GM21619 (cell line): Measurements from ENCODE around the gene CLRN1.
"Not testable (repeated sequence)": the region's sequence is repeated elsewhere in the genome, so short reads cannot be mapped to it uniquely, and the experiment has no call there.

Source experiments
- ATAC-seq: cut with Tn5 transposase; IDR thresholded peaks from one replicate; pipeline ENCODE4 v1.9.1; 2021; ENCODE audit not compliant: unreplicated experiment

CLRN1 gene

DNA sequence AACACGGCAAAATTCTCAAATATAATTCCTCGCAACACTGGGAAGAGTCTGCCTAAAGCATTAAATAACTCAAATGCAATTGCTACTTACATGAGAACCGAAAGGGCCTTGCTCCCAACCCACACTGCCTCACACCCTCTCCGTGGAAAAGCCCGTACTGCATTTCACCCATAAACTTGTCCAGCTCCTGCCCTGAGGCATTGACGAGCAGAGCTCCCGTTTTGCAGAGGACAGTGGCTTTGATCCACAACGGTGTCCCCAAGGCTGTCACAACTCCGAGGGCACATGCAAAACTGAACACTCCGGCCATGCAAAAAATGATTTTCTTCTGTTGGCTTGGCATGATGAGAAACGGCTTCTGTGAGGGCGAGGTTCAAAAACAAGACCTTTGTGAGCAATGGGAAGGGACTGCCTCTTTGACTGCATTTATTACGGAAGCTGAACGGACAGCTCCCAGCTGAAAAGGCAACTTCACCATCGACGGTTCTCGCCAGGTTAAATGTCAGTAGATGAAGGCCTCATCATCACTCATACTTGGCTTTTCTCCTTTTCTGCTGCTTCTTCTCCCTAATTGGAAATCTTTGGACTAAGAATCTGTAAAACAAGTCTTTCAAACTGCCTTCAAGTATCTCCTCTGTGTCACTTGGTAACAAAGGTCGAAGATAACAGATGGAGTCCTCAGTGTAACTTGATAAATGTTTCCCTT is at the start of gene CLRN1:
Gene CLRN1, minus strand, starts transcription at position 362 of the 706 bp plus-strand sequence. Its CDS starts 19 bp downstream, at position 343.
- no peak for ATAC-seq

GRCh38 chr3:151016478-151016795 is 43.9 kb upstream of the CLRN1 start:
- no peak for ATAC-seq

- ATAC-seq: no peak
Observed at GRCh38 chr3:151015767-151016477, 43.4 kb upstream of the CLRN1 start.

DNA sequence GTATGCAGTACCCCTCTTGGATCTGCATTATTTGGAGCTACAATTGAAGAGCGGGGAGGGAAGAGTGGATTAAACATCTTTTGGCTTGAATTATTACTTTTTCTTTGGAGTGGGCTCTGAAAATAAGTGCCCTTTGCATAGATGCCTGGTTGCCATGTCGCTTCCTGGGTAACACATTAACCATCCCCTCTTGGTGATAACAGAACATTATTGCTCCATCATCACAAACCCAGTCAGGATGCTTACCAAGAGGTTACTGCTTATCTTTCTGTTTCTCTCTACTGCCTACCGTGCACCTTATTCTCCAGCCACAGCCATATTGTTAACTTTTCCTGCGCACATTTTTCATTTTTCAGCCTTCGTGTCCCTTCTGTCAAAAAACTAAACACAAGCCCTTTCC is 42.7 kb upstream of the CLRN1 start:
- no peak for ATAC-seq

DNA sequence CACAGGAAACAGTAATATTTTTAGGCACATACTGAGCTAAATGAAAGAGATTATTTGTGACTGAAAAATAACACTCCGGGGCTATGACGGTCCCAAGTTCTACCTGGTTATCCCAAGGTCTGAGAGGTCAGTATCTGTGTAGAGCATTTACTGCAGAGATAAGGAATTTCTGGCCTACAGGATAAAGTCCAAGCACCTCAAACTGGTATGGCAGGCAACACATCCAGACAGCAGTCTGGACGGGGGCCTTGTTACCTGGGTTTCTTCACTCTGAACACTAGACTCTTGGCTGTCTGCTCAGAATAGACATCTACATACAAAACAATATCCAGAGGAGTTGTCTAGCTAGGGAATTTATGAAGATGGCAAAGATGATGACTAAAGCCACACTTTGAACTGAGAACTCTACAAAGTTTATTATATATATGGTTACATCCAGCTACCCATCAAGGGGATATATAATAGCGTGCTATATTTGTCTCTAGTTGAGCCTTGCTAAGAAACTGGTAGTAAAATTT is 42.0 kb upstream of the CLRN1 start:
- no peak for ATAC-seq

- ATAC-seq: no peak
Observed at GRCh38 chr3:151012753-151013152, 40.2 kb upstream of the CLRN1 start.

DNA sequence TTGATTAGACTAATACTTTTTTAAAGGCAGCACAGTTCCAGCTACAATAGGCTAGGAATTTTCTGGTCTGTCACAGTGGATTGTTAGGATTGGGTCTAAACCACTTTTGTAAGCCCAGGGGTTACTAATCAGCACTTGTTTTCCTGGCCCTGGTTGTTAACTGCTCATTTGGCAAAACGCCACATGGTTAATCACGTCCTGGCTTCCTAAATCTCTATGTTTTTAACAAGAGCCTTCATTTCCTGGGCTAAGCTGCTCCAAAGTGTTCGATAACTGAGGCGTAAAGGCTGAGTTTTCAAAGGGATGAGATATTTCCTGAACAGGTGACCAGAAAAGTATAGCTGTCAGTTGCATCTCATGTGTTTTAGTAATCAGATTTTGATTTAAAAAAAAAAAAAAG is 38.9 kb upstream of the CLRN1 start:
- no peak for ATAC-seq

GRCh38 chr3:151009981-151010380 is 37.5 kb upstream of the CLRN1 start:
- no peak for ATAC-seq

GRCh38 chr3:151009430-151009829 is 36.9 kb upstream of the CLRN1 start:
- ATAC-seq: no peak

- no peak for ATAC-seq
Observed at GRCh38 chr3:151008699-151009098, 36.2 kb upstream of the CLRN1 start.

DNA sequence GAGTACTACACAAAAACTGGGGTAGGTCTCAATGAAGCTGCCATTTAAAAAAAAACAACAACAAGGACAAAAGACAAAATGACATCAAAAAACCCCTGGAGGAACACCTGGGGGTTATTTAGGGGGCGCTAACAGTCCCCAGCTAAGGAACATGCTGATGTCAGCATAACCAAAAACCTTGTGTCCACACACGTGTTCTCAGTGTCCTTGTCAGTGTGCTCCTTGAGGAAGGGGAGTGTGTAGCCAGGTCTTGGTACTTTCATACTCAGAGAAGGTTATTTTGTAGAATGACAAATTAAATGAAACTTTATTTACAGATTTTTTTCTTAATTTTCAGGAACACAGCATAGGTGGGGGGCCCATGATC is 31.2 kb upstream of the CLRN1 start:
- no peak for ATAC-seq

DNA sequence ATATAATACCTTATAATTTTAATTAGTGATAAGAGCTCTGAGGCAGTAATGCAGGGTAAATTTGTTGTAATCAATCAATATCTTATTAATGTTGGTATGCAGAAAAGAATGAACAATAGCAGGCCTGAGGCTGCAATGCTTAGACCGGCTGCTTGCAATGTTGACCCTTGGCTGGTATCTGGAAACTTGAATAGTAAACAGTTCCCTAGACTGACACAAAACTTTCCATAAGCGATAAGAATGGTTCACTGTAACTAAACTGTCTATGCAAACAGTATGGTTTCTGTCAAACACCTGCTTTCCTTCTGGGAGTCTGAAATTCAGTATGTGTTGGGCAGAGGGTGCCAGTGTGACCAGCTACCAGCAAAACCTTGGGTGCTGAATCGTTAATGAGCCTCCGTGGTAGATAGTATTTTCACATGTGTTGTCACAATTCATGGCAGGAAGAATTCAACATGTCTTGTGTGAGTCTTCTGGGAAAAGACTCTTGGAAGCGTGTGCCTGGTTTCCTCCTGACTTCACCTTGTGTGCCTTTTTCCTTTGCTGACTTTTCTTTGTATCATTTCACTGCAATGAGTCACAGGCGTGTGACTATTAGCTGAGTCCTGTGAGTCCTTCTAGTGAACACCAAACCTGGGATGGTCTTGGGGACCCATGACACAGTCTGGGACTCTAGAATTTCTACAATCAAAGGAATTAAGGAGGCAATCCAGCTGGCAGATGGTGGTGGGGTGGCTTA is 30.7 kb upstream of the CLRN1 start:
- ATAC-seq: no peak

GRCh38 chr3:151002003-151002981 is 29.8 kb upstream of the CLRN1 start:
- ATAC-seq: no peak

GRCh38 chr3:150998996-150999395 is 26.5 kb upstream of the CLRN1 start:
- no peak for ATAC-seq

- ATAC-seq: no peak
Observed at GRCh38 chr3:150996731-150997130, 24.2 kb upstream of the CLRN1 start.

GRCh38 chr3:150995510-150995909 is 23.0 kb upstream of the CLRN1 start:
- ATAC-seq: no peak

GRCh38 chr3:150989208-150989607 is 16.7 kb upstream of the CLRN1 start:
- no peak for ATAC-seq

DNA sequence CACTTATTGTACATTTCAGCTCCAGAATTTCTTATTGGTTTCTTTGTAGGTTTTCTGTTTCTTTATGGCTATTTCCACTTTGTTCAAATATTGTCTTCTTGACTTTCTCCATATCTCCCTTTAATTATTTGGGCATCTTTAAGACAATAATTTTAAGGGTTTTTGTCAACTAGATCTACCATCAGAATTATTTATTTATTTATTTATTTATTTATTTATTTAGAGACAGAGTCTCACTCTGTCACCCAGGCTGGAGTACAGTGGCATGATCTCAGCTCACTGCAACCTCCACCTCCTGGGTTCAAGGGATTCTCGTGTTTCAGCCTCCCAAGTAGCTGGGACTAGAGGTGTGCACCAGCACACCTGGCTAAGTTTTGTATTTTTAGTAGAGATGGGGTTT is 15.9 kb upstream of the CLRN1 start:
- not testable (repeated sequence) for ATAC-seq

GRCh38 chr3:150985711-150986110 is 13.2 kb upstream of the CLRN1 start:
- ATAC-seq: no peak

- no peak for ATAC-seq
Observed at GRCh38 chr3:150984066-150984465, 11.5 kb upstream of the CLRN1 start.
